ENCODE measurements around the gene SPSB1. TPM values are rescaled to one million over a fixed set of nuclear protein-coding genes. Genes with fewer than 3 reads are reported as not detected.
A peak's percentile ranks its signal among the peaks of the same experiment; 100 is the strongest.

The SPSB1 gene
- total and polyA plus RNA-seq, 2 experiments from 2014 or later = 2.4 to 6.8 TPM

- H3K36me3 Mint-ChIP-seq (ENCODE audit: low read depth) = no peaks in the 10 kb centered on the region
- H3K27me3 Mint-ChIP-seq (ENCODE audit: insufficient read depth, low read depth, poor library complexity) = peaks cover 22% of the 10 kb centered on the region
- H4K20me1 ChIP-seq (replicated peaks; ENCODE audit: insufficient read depth) = no peaks in the 10 kb centered on the region
- no peaks in the 10 kb centered on the region for H3K79me2 ChIP-seq (replicated peaks; ENCODE audit: insufficient read depth)
- no peak overlapping the region for H3K4me3 ChIP-seq
- ATAC-seq = no peak
- no peaks in the 10 kb centered on the region for H3K9me2 ChIP-seq (ENCODE audit: insufficient read depth)
- no peak overlapping the region for H3K27ac ChIP-seq (ENCODE audit: low read depth)
- H3K4me1 Mint-ChIP-seq = peaks cover 43% of the 10 kb centered on the region
- H3K4me1 ChIP-seq (ENCODE audit: insufficient read depth) = peaks cover 26% of the 10 kb centered on the region
- H3K4me3 Mint-ChIP-seq = no peak overlapping the region; the same call in 2 of the 3 replicates
- no peaks in the 10 kb centered on the region for H3K27me3 ChIP-seq (ENCODE audit: insufficient read depth)
- TF ChIP-seq EZH2 (IDR thresholded peaks at IDR 0.05; ENCODE audit: low read depth, unreplicated experiment) (no peak), EZH2phosphoT487 (IDR thresholded peaks at IDR 0.05; ENCODE audit: unreplicated experiment) (no peak), JUNB (IDR thresholded peaks at IDR 0.05; ENCODE audit: unreplicated experiment) (no peak), ZNF114 (CRISPR knock-in tag; IDR thresholded peaks at IDR 0.05) (no peak), CREB1 (CRISPR knock-in tag; IDR thresholded peaks at IDR 0.05; ENCODE audit: low read depth) (no peak), STAT1 (IDR thresholded peaks at IDR 0.05; ENCODE audit: unreplicated experiment) (no peak), ZNF462 (CRISPR knock-in tag; IDR thresholded peaks at IDR 0.05) (no peak), POLR2AphosphoS5 (IDR thresholded peaks at IDR 0.05; ENCODE audit: low read depth) (no peak), ZNF331 (CRISPR knock-in tag; IDR thresholded peaks at IDR 0.05; ENCODE audit: low read depth) (no peak)
- TF ChIP-seq, protein P1, sequence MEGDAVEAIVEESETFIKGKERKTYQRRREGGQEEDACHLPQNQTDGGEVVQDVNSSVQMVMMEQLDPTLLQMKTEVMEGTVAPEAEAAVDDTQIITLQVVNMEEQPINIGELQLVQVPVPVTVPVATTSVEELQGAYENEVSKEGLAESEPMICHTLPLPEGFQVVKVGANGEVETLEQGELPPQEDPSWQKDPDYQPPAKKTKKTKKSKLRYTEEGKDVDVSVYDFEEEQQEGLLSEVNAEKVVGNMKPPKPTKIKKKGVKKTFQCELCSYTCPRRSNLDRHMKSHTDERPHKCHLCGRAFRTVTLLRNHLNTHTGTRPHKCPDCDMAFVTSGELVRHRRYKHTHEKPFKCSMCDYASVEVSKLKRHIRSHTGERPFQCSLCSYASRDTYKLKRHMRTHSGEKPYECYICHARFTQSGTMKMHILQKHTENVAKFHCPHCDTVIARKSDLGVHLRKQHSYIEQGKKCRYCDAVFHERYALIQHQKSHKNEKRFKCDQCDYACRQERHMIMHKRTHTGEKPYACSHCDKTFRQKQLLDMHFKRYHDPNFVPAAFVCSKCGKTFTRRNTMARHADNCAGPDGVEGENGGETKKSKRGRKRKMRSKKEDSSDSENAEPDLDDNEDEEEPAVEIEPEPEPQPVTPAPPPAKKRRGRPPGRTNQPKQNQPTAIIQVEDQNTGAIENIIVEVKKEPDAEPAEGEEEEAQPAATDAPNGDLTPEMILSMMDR (conservative IDR thresholded peaks at IDR 0.05; ENCODE audit: low read depth in 2 of 2) = no peak
- TF ChIP-seq, protein P2, sequence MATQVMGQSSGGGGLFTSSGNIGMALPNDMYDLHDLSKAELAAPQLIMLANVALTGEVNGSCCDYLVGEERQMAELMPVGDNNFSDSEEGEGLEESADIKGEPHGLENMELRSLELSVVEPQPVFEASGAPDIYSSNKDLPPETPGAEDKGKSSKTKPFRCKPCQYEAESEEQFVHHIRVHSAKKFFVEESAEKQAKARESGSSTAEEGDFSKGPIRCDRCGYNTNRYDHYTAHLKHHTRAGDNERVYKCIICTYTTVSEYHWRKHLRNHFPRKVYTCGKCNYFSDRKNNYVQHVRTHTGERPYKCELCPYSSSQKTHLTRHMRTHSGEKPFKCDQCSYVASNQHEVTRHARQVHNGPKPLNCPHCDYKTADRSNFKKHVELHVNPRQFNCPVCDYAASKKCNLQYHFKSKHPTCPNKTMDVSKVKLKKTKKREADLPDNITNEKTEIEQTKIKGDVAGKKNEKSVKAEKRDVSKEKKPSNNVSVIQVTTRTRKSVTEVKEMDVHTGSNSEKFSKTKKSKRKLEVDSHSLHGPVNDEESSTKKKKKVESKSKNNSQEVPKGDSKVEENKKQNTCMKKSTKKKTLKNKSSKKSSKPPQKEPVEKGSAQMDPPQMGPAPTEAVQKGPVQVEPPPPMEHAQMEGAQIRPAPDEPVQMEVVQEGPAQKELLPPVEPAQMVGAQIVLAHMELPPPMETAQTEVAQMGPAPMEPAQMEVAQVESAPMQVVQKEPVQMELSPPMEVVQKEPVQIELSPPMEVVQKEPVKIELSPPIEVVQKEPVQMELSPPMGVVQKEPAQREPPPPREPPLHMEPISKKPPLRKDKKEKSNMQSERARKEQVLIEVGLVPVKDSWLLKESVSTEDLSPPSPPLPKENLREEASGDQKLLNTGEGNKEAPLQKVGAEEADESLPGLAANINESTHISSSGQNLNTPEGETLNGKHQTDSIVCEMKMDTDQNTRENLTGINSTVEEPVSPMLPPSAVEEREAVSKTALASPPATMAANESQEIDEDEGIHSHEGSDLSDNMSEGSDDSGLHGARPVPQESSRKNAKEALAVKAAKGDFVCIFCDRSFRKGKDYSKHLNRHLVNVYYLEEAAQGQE (IDR thresholded peaks at IDR 0.05; ENCODE audit: unreplicated experiment) = no peak
- no peaks in the 10 kb centered on the region; the same call in 2 of the 3 replicates for H3K9me3 Mint-ChIP-seq
- H3F3A ChIP-seq (replicated peaks; ENCODE audit: low read depth) = 0 out of 2 replicates have a peak, but pooled peaks cover 2% of the 10 kb centered on the region
- no peaks in the 10 kb centered on the region for H3K36me3 ChIP-seq (ENCODE audit: insufficient read depth)
- no peak overlapping the region for H3K4me2 ChIP-seq
- no peak overlapping the region for H2AFZ ChIP-seq
- no peak for DNase-seq (ENCODE audit: low spot score)
- H3K27ac Mint-ChIP-seq = peak overlapping the region; percentile 18
These were observed 25.1 kb downstream of the SPSB1 start for GRCh38 chr1:9317591-9318417.

Measured in GM23338 (cell line).